ENCODE results near the gene BRINP1. TPM values are rescaled to one million over a fixed set of nuclear protein-coding genes. Genes with fewer than 3 reads are reported as not detected.

The BRINP1 gene
- total RNA-seq, 4 donors from 2014 or later, result 1.3 TPM; not detected in 3

- no peaks in the 10 kb centered on the region for H3K36me3 ChIP-seq
- intact Hi-C loops (cut with DNase I; ENCODE audit: low total_unique reads), result no loop called here
- H3K27ac ChIP-seq, result no peak overlapping the region
- no peak overlapping the region for H3K4me3 ChIP-seq
- no peaks in the 10 kb centered on the region for H3K27me3 ChIP-seq
- no peaks in the 10 kb centered on the region for H3K4me1 ChIP-seq
- no peaks in the 10 kb centered on the region for H3K9me3 ChIP-seq
- TF ChIP-seq POLR2A (IDR thresholded peaks at IDR 0.05) (no peak), CTCF (IDR thresholded peaks at IDR 0.05) (no peak)
- no peak for DNase-seq
These were observed 77.7 kb downstream of the BRINP1 start for GRCh38 chr9:119291554-119291953.

DNA sequence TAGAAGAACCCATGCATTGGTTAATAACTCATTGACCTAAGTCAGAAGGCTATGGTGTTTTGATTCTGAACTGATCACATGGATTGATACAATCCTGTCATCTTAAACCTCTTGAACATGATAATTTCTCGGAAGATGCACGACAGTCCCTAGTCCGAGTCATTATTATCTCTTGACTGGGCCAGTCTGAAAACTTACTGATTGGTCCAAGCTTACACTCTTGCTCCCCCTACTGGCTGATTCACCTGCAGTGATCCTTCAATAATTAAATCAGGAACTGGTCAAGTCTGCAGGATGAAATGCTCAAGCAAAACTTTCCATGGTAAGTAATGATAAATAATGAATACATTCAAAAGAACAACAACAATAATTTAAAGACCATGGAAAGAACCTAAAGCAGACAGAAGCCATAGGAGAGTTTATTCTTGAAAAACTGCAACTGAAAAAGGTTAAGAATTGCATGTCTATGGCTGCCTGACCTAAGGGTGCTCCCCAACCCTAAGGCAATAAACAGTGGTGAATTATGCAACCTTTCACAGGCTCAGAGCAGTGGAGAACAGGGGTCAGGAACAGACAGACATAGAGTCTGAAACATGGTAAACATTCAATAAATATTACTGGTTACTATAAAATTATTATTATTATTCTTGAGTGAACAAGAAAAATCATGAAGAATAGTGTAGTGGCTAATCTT lies 79.3 kb downstream of the BRINP1 start:
- no peaks in the 10 kb centered on the region for H3K36me3 ChIP-seq
- no peak for DNase-seq
- intact Hi-C loops (cut with DNase I; ENCODE audit: low total_unique reads), result no loop called here
- H3K9me3 ChIP-seq, result no peaks in the 10 kb centered on the region
- no peaks in the 10 kb centered on the region for H3K27me3 ChIP-seq
- no peak overlapping the region for H3K27ac ChIP-seq
- no peaks in the 10 kb centered on the region for H3K4me1 ChIP-seq
- no peak overlapping the region for H3K4me3 ChIP-seq
- TF ChIP-seq CTCF (IDR thresholded peaks at IDR 0.05), result peak; percentile 21 to 57 (median 45)
- no peak for TF ChIP-seq POLR2A (IDR thresholded peaks at IDR 0.05)

- Histone ChIP-seq H3K9me3 (no peaks in the 10 kb centered on the region), H3K4me1 (no peaks in the 10 kb centered on the region), H3K36me3 (no peaks in the 10 kb centered on the region), H3K27ac (no peak overlapping the region), H3K27me3 (no peaks in the 10 kb centered on the region), H3K4me3 (no peak overlapping the region)
- TF ChIP-seq CTCF (IDR thresholded peaks at IDR 0.05) (no peak), POLR2A (IDR thresholded peaks at IDR 0.05) (no peak)
- intact Hi-C loops (cut with DNase I; ENCODE audit: low total_unique reads), result no loop called here
- no peak for DNase-seq
These were observed 84.5 kb downstream of the BRINP1 start for GRCh38 chr9:119284587-119285337.

- no peak for DNase-seq
- Histone ChIP-seq H3K4me3 (no peak overlapping the region), H3K27me3 (no peaks in the 10 kb centered on the region), H3K36me3 (no peaks in the 10 kb centered on the region), H3K9me3 (no peaks in the 10 kb centered on the region), H3K4me1 (no peaks in the 10 kb centered on the region), H3K27ac (no peak overlapping the region)
- intact Hi-C loops (cut with DNase I; ENCODE audit: low total_unique reads), result no loop called here
- no peak for TF ChIP-seq CTCF (IDR thresholded peaks at IDR 0.05)
- no peak for TF ChIP-seq POLR2A (IDR thresholded peaks at IDR 0.05)
These were observed 85.1 kb downstream of the BRINP1 start for GRCh38 chr9:119284118-119284517.

- H3K27ac ChIP-seq, result no peak overlapping the region
- no peaks in the 10 kb centered on the region for H3K36me3 ChIP-seq
- no peaks in the 10 kb centered on the region for H3K27me3 ChIP-seq
- H3K9me3 ChIP-seq, result no peaks in the 10 kb centered on the region
- TF ChIP-seq CTCF (IDR thresholded peaks at IDR 0.05), result no peak
- no peak for TF ChIP-seq POLR2A (IDR thresholded peaks at IDR 0.05)
- no peak overlapping the region for H3K4me3 ChIP-seq
- no peak for DNase-seq
- H3K4me1 ChIP-seq, result no peaks in the 10 kb centered on the region
- intact Hi-C loops (cut with DNase I; ENCODE audit: low total_unique reads), result no loop called here
These were observed 86.0 kb downstream of the BRINP1 start for GRCh38 chr9:119283078-119283794.
